ENCODE results near the gene ARMC2. TPM values are rescaled to one million over a fixed set of nuclear protein-coding genes. Genes with fewer than 3 reads are reported as not detected.

Gene ARMC2
- total and polyA plus RNA-seq, 2 experiments from 2014 or later, result 2.7 to 4.4 TPM

GRCh38 chr6:108996208-108996607, 148.0 kb downstream of the ARMC2 start (continued):
- TF ChIP-seq REST (IDR thresholded peaks at IDR 0.05; ENCODE audit: unreplicated experiment) (no peak), NANOG (IDR thresholded peaks at IDR 0.05; ENCODE audit: borderline replicate concordance) (no peak), ZNF331 (CRISPR knock-in tag; IDR thresholded peaks at IDR 0.05; ENCODE audit: low read depth) (no peak), CTCF (conservative IDR thresholded peaks at IDR 0.05; ENCODE audit: low read depth in 2 of 2) (no peak), ETS1 (IDR thresholded peaks at IDR 0.05) (no peak), STAT1 (IDR thresholded peaks at IDR 0.05; ENCODE audit: unreplicated experiment) (no peak), ZNF114 (CRISPR knock-in tag; IDR thresholded peaks at IDR 0.05) (no peak), JUNB (IDR thresholded peaks at IDR 0.05; ENCODE audit: unreplicated experiment) (no peak), EZH2 (IDR thresholded peaks at IDR 0.05; ENCODE audit: low read depth, unreplicated experiment) (no peak), CREB1 (CRISPR knock-in tag; IDR thresholded peaks at IDR 0.05; ENCODE audit: low read depth) (no peak), POLR2AphosphoS5 (IDR thresholded peaks at IDR 0.05; ENCODE audit: low read depth) (no peak), EZH2phosphoT487 (IDR thresholded peaks at IDR 0.05; ENCODE audit: unreplicated experiment) (no peak)

GRCh38 chr6:108998485-108998884, 150.3 kb downstream of the ARMC2 start:
- ATAC-seq (no peak), DNase-seq (ENCODE audit: low spot score) (no peak)
- H3K4me3 Mint-ChIP-seq, result no peak overlapping the region
- no peak overlapping the region for H3K27ac Mint-ChIP-seq
- H3K4me3 ChIP-seq, result no peak overlapping the region
- H3K9me2 ChIP-seq (ENCODE audit: insufficient read depth), result no peaks in the 10 kb centered on the region
- no peaks in the 10 kb centered on the region for H3K4me1 ChIP-seq (ENCODE audit: insufficient read depth)
- no peak overlapping the region for H3K27ac ChIP-seq (ENCODE audit: low read depth)
- no peak overlapping the region for H2AFZ ChIP-seq
- H3K4me1 Mint-ChIP-seq, result no peaks in the 10 kb centered on the region
- no peaks in the 10 kb centered on the region for H3K27me3 Mint-ChIP-seq (ENCODE audit: insufficient read depth, low read depth, poor library complexity)
- H3K27me3 ChIP-seq (ENCODE audit: insufficient read depth), result no peaks in the 10 kb centered on the region
- H4K20me1 ChIP-seq (replicated peaks; ENCODE audit: insufficient read depth), result 0 out of 2 replicates have a peak, but pooled peaks cover 3% of the 10 kb centered on the region
- H3K36me3 Mint-ChIP-seq (ENCODE audit: low read depth), result peaks cover 12% of the 10 kb centered on the region; the same call in 2 of the 3 replicates
- no peak overlapping the region for H3K4me2 ChIP-seq
- no peaks in the 10 kb centered on the region for H3F3A ChIP-seq (replicated peaks; ENCODE audit: low read depth)
- H3K79me2 ChIP-seq (replicated peaks; ENCODE audit: insufficient read depth), result peaks cover 3% of the 10 kb centered on the region; the same call in 1 of the 2 replicates
- TF ChIP-seq ZNF331 (CRISPR knock-in tag; IDR thresholded peaks at IDR 0.05; ENCODE audit: low read depth) (no peak), ZNF114 (CRISPR knock-in tag; IDR thresholded peaks at IDR 0.05) (no peak), CTCF (conservative IDR thresholded peaks at IDR 0.05; ENCODE audit: low read depth in 2 of 2) (no peak), POLR2AphosphoS5 (IDR thresholded peaks at IDR 0.05; ENCODE audit: low read depth) (no peak), EZH2 (IDR thresholded peaks at IDR 0.05; ENCODE audit: low read depth, unreplicated experiment) (no peak), STAT1 (IDR thresholded peaks at IDR 0.05; ENCODE audit: unreplicated experiment) (no peak)
- peaks cover 5% of the 10 kb centered on the region; the same call in 1 of the 2 replicates for H3K36me3 ChIP-seq (ENCODE audit: insufficient read depth)
- H3K9me3 Mint-ChIP-seq, result no peaks in the 10 kb centered on the region

Data from GM23338 (cell line).